AG09309 (cell line): ENCODE measurements around the gene VAV3.

Source experiments
- DNase-seq: peaks from one replicate; pipeline ENCODE4 v3.0.0-alpha.2; 2010; ENCODE audit warnings: low read depth
- H3K4me3 ChIP-seq: 2 replicates; pipeline ENCODE4 v1.5.1; 2011; ENCODE audit warnings: mild to moderate bottlenecking, low read depth, low read length, moderate library complexity; ENCODE audit not compliant: control insufficient read depth
- TF ChIP-seq, protein P1 (sequence below): IDR thresholded peaks from 2 replicates; pipeline ENCODE4 v1.5.1; 2011; ENCODE audit warnings: mild to moderate bottlenecking, low read depth, low read length, inconsistent platforms; ENCODE audit not compliant: insufficient read depth, control insufficient read depth; ENCODE audit errors: missing control alignments

VAV3 gene

GRCh38 chr1:107546576-107546975 lies 418.4 kb downstream of the VAV3 start:
- TF ChIP-seq, protein P1, sequence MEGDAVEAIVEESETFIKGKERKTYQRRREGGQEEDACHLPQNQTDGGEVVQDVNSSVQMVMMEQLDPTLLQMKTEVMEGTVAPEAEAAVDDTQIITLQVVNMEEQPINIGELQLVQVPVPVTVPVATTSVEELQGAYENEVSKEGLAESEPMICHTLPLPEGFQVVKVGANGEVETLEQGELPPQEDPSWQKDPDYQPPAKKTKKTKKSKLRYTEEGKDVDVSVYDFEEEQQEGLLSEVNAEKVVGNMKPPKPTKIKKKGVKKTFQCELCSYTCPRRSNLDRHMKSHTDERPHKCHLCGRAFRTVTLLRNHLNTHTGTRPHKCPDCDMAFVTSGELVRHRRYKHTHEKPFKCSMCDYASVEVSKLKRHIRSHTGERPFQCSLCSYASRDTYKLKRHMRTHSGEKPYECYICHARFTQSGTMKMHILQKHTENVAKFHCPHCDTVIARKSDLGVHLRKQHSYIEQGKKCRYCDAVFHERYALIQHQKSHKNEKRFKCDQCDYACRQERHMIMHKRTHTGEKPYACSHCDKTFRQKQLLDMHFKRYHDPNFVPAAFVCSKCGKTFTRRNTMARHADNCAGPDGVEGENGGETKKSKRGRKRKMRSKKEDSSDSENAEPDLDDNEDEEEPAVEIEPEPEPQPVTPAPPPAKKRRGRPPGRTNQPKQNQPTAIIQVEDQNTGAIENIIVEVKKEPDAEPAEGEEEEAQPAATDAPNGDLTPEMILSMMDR = no peak
- no peak for DNase-seq
- H3K4me3 ChIP-seq = no peak overlapping the region

DNA sequence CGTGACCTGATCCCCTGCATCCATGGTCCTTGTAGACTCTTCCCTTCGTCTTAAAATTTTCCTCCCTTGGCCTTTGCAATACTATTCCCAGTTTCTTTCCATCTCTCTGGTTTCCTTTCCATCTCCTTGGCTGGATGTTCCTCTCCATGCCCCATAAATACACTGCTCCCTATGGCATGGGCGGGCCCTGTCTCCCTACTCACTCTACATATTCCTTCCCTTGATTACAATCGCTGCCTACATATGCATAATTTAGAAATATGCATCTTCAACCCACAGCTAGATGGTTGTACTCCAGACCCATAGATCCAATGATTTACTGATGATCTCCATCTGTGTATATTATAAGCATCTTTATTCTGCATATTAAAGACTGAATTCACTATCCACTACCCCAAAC lies 419.1 kb downstream of the VAV3 start:
- TF ChIP-seq, protein P1 = no peak

GRCh38 chr1:107545056-107545577 lies 419.9 kb downstream of the VAV3 start:
- H3K4me3 ChIP-seq = no peak overlapping the region
- DNase-seq = no peak
- TF ChIP-seq, protein P1 = no peak

More for the DNA sequence above, 419.1 kb downstream of the VAV3 start:
- no peak overlapping the region for H3K4me3 ChIP-seq
- DNase-seq = no peak

DNA sequence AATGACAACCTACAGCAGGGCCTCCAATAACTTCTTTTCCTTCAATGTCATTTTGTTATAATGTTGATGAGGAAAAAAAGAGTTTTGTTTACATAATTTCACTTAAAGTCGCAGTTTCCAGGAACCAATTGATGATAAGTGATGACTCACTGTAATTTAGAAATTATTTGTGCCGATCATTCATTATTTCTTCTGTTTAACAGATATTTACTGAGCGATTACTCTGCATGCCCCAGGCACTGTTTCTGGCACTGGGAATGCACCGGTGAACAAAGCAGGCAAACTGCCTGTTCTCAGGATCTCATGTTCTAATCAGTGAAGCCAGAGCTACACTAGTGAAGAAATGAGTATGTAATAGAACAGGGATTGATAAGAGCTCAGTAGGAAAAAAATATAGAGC lies 420.7 kb downstream of the VAV3 start:
- DNase-seq = no peak
- TF ChIP-seq, protein P1 = no peak
- no peak overlapping the region for H3K4me3 ChIP-seq

DNA sequence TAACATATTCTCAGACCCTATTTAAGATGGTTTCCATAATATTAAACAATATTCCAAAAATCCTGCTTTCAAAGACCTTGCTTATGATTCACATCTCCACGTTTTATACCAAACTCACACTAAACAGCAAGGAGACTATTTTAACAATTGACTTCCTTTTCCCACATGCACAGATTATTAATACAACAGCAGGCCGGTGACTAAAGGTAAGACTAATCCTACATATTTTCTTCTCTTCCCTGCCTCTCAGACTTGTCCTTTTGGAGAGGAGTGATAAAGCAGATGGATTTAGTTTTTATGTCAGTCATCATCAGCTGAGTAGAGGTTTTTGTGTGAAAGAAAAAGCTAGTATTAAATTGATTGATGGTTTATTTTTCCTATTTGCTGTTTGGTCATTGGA lies 423.6 kb downstream of the VAV3 start:
- H3K4me3 ChIP-seq = no peak overlapping the region
- DNase-seq = no peak
- TF ChIP-seq, protein P1 = no peak

DNA sequence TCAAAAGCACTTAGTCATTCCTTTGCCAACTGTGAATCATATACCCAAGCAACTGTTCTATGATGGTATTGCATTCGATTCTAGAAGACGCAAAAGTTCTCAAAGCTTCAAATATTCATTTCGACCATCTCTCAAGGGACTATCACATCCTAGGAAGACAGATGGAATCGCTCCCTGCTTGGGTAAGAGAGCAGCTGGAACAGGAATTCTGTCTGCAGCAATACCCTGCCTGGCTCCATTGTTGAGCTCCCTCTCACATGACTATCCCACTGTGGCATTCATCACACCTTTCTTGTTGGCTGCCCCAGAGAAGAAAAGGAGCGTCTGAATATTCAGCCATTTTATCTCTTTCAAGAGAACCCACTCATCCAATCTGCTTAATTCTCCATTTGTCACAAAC lies 426.5 kb downstream of the VAV3 start:
- H3K4me3 ChIP-seq = no peak overlapping the region
- TF ChIP-seq, protein P1 = no peak
- no peak for DNase-seq

- TF ChIP-seq, protein P1 = no peak
Observed at GRCh38 chr1:107536266-107536665, 428.7 kb downstream of the VAV3 start.

More at GRCh38 chr1:107536266-107536665, 428.7 kb downstream of the VAV3 start:
- no peak for DNase-seq
- no peak overlapping the region for H3K4me3 ChIP-seq
